ENCODE data around the gene ZNF91. TPM values are rescaled to one million over a fixed set of nuclear protein-coding genes. Genes with fewer than 3 reads are reported as not detected.

The ZNF91 gene
- total RNA-seq, 4 donors from 2014 or later, result 171 to 214 (median 193) TPM

DNA sequence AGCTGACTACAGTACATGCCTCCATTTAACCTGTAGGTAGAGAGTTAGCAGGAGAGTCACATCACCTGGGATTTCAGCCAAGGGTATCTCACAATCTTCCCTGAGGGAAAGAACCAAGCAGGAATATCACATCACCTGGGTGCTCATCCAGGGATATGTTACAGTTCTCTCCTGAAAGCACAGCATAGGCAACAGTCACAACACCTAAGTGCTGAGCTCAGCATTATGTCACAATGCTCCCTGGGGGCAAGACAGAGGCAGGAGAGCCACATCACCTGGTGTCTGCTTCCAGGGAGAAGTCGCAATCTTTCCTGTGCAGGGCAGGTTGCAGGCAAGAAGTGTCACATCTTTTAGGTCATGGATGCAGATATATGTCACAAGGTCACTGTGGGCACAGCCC is 9.4 kb upstream of the ZNF91 start:
- Histone ChIP-seq H3K9me3 (no peaks in the 10 kb centered on the region), H3K4me1 (peaks cover 0 to 22% (median 3%) of the 10 kb centered on the region in 4 donors), H3K27me3 (no peaks in the 10 kb centered on the region), H3K36me3 (no peaks in the 10 kb centered on the region), H3K27ac (peak overlapping the region in 3 of 4 donors; percentile 27 to 91 (median 29)), H3K4me3 (no peak overlapping the region)
- DNase-seq, result no peak
- TF ChIP-seq, protein P1, sequence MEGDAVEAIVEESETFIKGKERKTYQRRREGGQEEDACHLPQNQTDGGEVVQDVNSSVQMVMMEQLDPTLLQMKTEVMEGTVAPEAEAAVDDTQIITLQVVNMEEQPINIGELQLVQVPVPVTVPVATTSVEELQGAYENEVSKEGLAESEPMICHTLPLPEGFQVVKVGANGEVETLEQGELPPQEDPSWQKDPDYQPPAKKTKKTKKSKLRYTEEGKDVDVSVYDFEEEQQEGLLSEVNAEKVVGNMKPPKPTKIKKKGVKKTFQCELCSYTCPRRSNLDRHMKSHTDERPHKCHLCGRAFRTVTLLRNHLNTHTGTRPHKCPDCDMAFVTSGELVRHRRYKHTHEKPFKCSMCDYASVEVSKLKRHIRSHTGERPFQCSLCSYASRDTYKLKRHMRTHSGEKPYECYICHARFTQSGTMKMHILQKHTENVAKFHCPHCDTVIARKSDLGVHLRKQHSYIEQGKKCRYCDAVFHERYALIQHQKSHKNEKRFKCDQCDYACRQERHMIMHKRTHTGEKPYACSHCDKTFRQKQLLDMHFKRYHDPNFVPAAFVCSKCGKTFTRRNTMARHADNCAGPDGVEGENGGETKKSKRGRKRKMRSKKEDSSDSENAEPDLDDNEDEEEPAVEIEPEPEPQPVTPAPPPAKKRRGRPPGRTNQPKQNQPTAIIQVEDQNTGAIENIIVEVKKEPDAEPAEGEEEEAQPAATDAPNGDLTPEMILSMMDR (IDR thresholded peaks at IDR 0.05), result no peak
- TF ChIP-seq POLR2A (IDR thresholded peaks at IDR 0.05), result no peak

DNA sequence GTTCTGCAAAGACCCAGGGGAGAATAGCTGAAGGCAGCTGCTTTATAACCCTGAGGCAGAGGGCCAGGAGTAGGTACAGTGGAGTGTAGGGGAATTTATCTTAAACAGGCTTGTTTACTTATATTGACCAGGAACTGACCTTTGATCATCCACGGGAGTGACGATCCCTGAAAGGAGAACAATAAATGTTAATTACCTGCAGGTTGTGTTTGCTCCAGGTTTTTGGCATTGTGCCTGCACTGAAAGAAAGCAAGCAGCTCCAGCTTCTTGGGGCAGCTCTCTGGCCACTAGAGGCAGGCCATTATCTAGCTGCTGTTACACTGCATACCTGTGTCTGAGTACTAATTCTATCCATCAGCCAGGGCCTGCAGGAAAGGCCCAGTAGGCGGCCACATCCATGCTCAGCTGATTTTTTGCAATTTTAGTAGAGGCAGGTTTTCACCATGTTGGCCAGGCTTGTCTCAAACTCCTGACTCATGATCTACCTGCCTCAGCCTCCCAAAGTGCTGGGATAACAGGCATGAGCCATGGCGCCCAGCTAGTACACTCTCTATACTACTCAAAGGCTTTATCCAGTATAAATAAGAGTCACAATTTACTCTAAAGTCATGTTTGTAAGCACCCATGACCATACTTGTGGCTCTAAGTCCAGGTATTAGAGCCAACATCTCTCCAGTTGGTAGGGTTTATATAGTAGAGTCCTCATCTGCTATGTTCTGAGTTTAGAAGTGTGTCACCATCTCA is 8.5 kb upstream of the ZNF91 start:
- Histone ChIP-seq H3K9me3 (no peaks in the 10 kb centered on the region), H3K27me3 (no peaks in the 10 kb centered on the region), H3K4me3 (peak overlapping the region in 2 of 4 donors; percentile 8 to 11), H3K36me3 (no peaks in the 10 kb centered on the region), H3K4me1 (peaks cover 0 to 14% (median 3%) of the 10 kb centered on the region in 4 donors), H3K27ac (peak overlapping the region in 3 of 4 donors; percentile 55 to 91 (median 75))
- DNase-seq, result peak in 2 of 3 donors; percentile 75 to 87
- TF ChIP-seq, protein P1 (IDR thresholded peaks at IDR 0.05), result peak in 4 of 6 experiments; percentile 37 to 90 (median 86)
- TF ChIP-seq POLR2A (IDR thresholded peaks at IDR 0.05), result no peak

DNA sequence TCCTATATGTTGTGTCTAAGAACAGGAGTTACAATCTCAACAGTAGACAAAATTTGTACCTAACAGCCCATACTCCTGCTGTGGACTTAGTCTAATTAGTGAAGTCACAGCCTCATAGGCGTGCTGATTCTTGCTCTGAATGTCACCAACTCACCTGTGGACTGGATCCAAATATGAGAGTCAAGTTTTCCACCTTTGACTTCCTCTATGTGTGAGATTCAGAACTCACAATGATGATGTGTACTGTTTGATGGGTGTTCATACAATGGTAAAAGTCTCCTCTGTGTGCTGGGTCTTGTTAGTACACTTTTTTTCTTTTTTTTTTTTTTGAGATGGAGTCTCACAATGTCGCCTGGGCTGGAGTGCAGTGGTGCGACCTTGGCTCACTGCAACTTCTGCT is 7.8 kb upstream of the ZNF91 start:
- peak overlapping the region in 3 of 4 donors; percentile 55 to 91 (median 75) for H3K27ac ChIP-seq
- peaks cover 0 to 14% (median 3%) of the 10 kb centered on the region in 4 donors for H3K4me1 ChIP-seq
- H3K9me3 ChIP-seq, result no peaks in the 10 kb centered on the region
- H3K36me3 ChIP-seq, result no peaks in the 10 kb centered on the region
- H3K4me3 ChIP-seq, result peak overlapping the region in 1 of 4 donors; percentile 11
- DNase-seq, result no peak
- TF ChIP-seq, protein P1 (IDR thresholded peaks at IDR 0.05), result no peak
- no peak for TF ChIP-seq POLR2A (IDR thresholded peaks at IDR 0.05)
- no peaks in the 10 kb centered on the region for H3K27me3 ChIP-seq

DNA sequence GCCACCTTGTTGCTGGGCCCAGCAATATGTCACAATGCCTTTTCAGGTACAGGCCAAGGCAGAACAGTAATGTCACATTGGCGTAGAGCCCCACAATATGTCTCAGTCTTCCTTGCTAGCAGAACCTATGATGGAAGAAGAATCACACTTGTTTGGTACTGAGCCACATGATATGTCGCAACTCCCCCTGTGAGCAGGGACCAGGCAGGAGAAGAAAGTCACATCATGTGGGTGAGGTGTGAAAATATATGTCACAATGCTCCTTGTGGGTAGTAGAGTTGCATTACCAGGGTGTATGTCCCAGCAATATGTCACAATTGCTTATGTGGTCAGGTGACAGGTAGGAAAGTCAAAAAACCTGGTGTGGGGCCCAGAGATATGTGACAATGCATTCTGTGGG is 7.1 kb upstream of the ZNF91 start:
- Histone ChIP-seq H3K4me1 (peaks cover 0 to 14% (median 3%) of the 10 kb centered on the region in 4 donors), H3K9me3 (no peaks in the 10 kb centered on the region), H3K4me3 (no peak overlapping the region), H3K27ac (peak overlapping the region in 3 of 4 donors; percentile 55 to 91 (median 75)), H3K36me3 (no peaks in the 10 kb centered on the region), H3K27me3 (no peaks in the 10 kb centered on the region)
- no peak for TF ChIP-seq POLR2A (IDR thresholded peaks at IDR 0.05)
- TF ChIP-seq, protein P1 (IDR thresholded peaks at IDR 0.05), result no peak
- DNase-seq, result no peak

DNA sequence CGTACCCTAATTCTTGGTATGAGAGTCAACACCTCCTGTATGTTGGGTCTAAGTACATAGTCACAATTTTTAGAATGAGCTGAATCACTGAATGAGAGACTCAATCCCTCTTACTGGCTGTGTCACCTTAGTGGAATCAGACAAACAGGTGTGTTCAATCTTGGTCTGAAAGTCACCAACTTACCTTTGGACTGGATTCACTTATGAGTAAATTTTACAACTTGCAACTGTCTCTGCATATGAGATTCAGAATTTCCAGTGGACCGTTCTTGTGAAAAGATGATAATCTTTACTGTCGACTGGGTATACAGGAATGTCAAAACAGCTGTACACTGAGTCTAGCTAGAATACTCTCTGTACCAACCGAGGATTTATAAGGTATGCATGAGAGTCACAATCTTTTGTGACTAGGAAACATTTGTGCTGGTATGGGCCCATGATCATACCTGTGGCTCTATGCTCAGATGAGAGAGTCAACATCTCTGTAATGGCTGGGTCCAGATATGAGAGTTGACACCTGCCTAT is 5.9 kb upstream of the ZNF91 start:
- no peaks in the 10 kb centered on the region for H3K27me3 ChIP-seq
- peak overlapping the region in 3 of 4 donors; percentile 55 to 91 (median 75) for H3K27ac ChIP-seq
- peaks cover 0 to 14% (median 2%) of the 10 kb centered on the region in 4 donors for H3K4me1 ChIP-seq
- no peaks in the 10 kb centered on the region for H3K9me3 ChIP-seq
- no peak for TF ChIP-seq POLR2A (IDR thresholded peaks at IDR 0.05)
- TF ChIP-seq, protein P1 (IDR thresholded peaks at IDR 0.05), result no peak
- no peak overlapping the region for H3K4me3 ChIP-seq
- no peak for DNase-seq
- no peaks in the 10 kb centered on the region for H3K36me3 ChIP-seq
